Neural cell (in vitro differentiated cells): Measurements from ENCODE around the gene APBA1. TPM values are rescaled to one million over a fixed set of nuclear protein-coding genes. Genes with fewer than 3 reads are reported as not detected.

Experiments
- H2AFZ ChIP-seq: fragments of 200-600, 300-800 bp; sonication (generic), shearing (Covaris generic); 2 replicates; pipeline ENCODE4 v1.6.0; 2014; ENCODE audit warnings: low read depth, mild to moderate bottlenecking, antibody characterized with exemption, low read length, moderate library complexity
- H3F3A ChIP-seq: fragments of 200-600 bp; shearing (Covaris generic); 2 replicates; pipeline ENCODE4 v1.6.1; 2016; ENCODE audit warnings: mild to moderate bottlenecking, moderate library complexity, mixed read lengths, antibody characterized with exemption, low read length; ENCODE audit not compliant: insufficient read depth, poor library complexity, severe bottlenecking
- H3K27ac ChIP-seq: fragments of 200-600, 300-800 bp; sonication (generic), shearing (Covaris generic); 2 replicates; pipeline ENCODE4 v1.5.1; 2014; ENCODE audit warnings: mild to moderate bottlenecking, low read length, moderate library complexity
- H3K27me3 ChIP-seq: fragments of 300-800, 200-600 bp; sonication (generic), shearing (Covaris generic); 2 replicates; pipeline ENCODE4 v1.6.0; 2014; ENCODE audit warnings: mild to moderate bottlenecking, low read depth, low read length, moderate library complexity; ENCODE audit not compliant: insufficient read depth
- H3K36me3 ChIP-seq: fragments of 300-800, 200-600 bp; sonication (generic), shearing (Covaris generic); 2 replicates; pipeline ENCODE4 v1.5.1; 2014; ENCODE audit warnings: mild to moderate bottlenecking, antibody characterized with exemption, low read length, moderate library complexity; ENCODE audit not compliant: insufficient read depth
- H3K4me2 ChIP-seq: fragments of 300-800, 200-600 bp; sonication (generic), shearing (Covaris generic); 2 replicates; pipeline ENCODE4 v1.6.0; 2014; ENCODE audit warnings: mild to moderate bottlenecking, low read length
- H3K4me3 ChIP-seq: fragments of 300-800, 200-600 bp; sonication (generic), shearing (Covaris generic); 2 replicates; pipeline ENCODE4 v1.5.1; 2014; ENCODE audit warnings: mild to moderate bottlenecking, low read length, moderate library complexity
- H3K79me2 ChIP-seq: fragments of 200-600 bp; shearing (Covaris generic); replicated peaks from 2 replicates; pipeline ENCODE4 v1.6.0; 2014; ENCODE audit warnings: mild to moderate bottlenecking, low read length, moderate library complexity; ENCODE audit not compliant: insufficient read depth
- H3K9ac ChIP-seq: fragments of 300-800, 200-600 bp; sonication (generic), shearing (Covaris generic); 2 replicates; pipeline ENCODE4 v1.6.1; 2016; ENCODE audit warnings: mild to moderate bottlenecking, low read length, mixed read lengths
- H3K9me2 ChIP-seq: fragments of 200-600 bp; shearing (Covaris generic); 2 replicates; pipeline ENCODE4 v1.6.1; 2016; ENCODE audit warnings: mild to moderate bottlenecking, low read length, mixed read lengths; ENCODE audit not compliant: insufficient read depth
- H3K9me3 ChIP-seq: fragments of 200-600, 300-800 bp; sonication (generic), shearing (Covaris generic); 2 replicates; pipeline ENCODE4 v1.6.1; 2016; ENCODE audit warnings: mild to moderate bottlenecking, mixed run types, low read length, moderate library complexity, mixed read lengths
- H4K20me1 ChIP-seq: fragments of 200-600 bp; shearing (Covaris generic); 2 replicates; pipeline ENCODE4 v1.6.1; 2016; ENCODE audit warnings: mild to moderate bottlenecking, mixed run types; ENCODE audit not compliant: insufficient read depth
- EP300 ChIP-seq: fragments of 450-650 bp; conservative IDR thresholded peaks from 2 replicates; pipeline ENCODE4 v1.6.1; 2014; ENCODE audit warnings: antibody characterized with exemption, mild to moderate bottlenecking, moderate library complexity; ENCODE audit not compliant: poor library complexity, severe bottlenecking
- EZH2 ChIP-seq: fragments of 200-600, 300-800 bp; shearing (Covaris generic), sonication (generic); IDR thresholded peaks from 2 replicates; pipeline ENCODE4 v1.6.1; 2014; ENCODE audit warnings: antibody characterized with exemption, low read length, borderline replicate concordance, mild to moderate bottlenecking; ENCODE audit not compliant: insufficient read depth, poor library complexity, severe bottlenecking
- MXI1 ChIP-seq: fragments of 450-650 bp; conservative IDR thresholded peaks from 2 replicates; pipeline ENCODE4 v1.6.1; 2014; ENCODE audit warnings: antibody characterized with exemption, mild to moderate bottlenecking; ENCODE audit not compliant: poor library complexity, severe bottlenecking
- POLR2AphosphoS5 ChIP-seq: IDR thresholded peaks from 2 replicates; pipeline ENCODE4 v1.6.1; 2012
- RAD21 ChIP-seq: fragments of 450-650 bp; conservative IDR thresholded peaks from 2 replicates; pipeline ENCODE4 v1.6.1; 2014; ENCODE audit warnings: antibody characterized with exemption, mild to moderate bottlenecking, moderate library complexity
- SMC3 ChIP-seq: fragments of 450-650 bp; conservative IDR thresholded peaks from 2 replicates; pipeline ENCODE4 v1.6.1; 2014; ENCODE audit warnings: antibody characterized with exemption, mild to moderate bottlenecking, moderate library complexity; ENCODE audit not compliant: poor library complexity
- TAF1 ChIP-seq: IDR thresholded peaks from 2 replicates; pipeline ENCODE4 v1.6.1; 2012; ENCODE audit warnings: low read depth
- polyA plus RNA-seq: library from polyadenylated mRNA; depleted of rRNA; stranded (reverse); fragments of >200 nt; gene quantifications from 2 replicates; pipeline ENCODE4 v1.2.3, GENCODE V29; 2014
- TF ChIP-seq, protein P1 (sequence below): IDR thresholded peaks from 2 replicates; pipeline ENCODE4 v1.6.1; 2012; ENCODE audit warnings: borderline replicate concordance
- TF ChIP-seq, protein P2 (sequence below): fragments of 450-650 bp; IDR thresholded peaks from 2 replicates; pipeline ENCODE4 v1.5.1; 2014; ENCODE audit warnings: antibody characterized with exemption, mild to moderate bottlenecking, moderate library complexity; ENCODE audit not compliant: poor library complexity, severe bottlenecking

The APBA1 gene
- polyA plus RNA-seq, 1 donor from 2014 or later, result 10.9 TPM

DNA sequence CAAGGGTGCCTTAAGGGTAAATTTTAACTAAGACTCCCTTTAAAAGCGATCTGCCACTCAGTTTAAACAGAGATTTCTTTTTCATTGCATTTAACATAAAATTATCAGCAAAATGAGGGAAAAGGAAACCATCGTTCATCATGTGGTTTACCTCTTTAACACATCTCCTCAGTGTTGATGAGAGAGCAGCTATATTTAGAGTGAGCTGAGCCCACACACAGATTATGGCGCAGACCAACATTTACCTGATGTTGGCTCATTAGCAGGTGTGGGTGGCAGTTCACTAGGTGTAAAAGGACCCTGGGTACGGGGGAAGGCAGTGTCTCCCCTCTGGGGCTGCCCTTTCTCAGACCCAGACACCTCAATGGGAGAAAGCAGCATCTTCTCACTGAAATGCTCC lies 197.3 kb downstream of the APBA1 start:
- no peak for TF ChIP-seq POLR2AphosphoS5
- TF ChIP-seq MXI1, result no peak
- no peak for TF ChIP-seq EZH2
- Histone ChIP-seq H3K4me2 (no peak overlapping the region), H3K79me2 (no peaks in the 10 kb centered on the region), H3K36me3 (no peaks in the 10 kb centered on the region), H3F3A (no peaks in the 10 kb centered on the region), H2AFZ (no peak overlapping the region), H3K9ac (no peak overlapping the region), H3K4me3 (no peak overlapping the region), H3K27me3 (no peaks in the 10 kb centered on the region), H4K20me1 (no peaks in the 10 kb centered on the region), H3K27ac (no peak overlapping the region), H3K9me3 (no peaks in the 10 kb centered on the region), H3K9me2 (no peaks in the 10 kb centered on the region)

DNA sequence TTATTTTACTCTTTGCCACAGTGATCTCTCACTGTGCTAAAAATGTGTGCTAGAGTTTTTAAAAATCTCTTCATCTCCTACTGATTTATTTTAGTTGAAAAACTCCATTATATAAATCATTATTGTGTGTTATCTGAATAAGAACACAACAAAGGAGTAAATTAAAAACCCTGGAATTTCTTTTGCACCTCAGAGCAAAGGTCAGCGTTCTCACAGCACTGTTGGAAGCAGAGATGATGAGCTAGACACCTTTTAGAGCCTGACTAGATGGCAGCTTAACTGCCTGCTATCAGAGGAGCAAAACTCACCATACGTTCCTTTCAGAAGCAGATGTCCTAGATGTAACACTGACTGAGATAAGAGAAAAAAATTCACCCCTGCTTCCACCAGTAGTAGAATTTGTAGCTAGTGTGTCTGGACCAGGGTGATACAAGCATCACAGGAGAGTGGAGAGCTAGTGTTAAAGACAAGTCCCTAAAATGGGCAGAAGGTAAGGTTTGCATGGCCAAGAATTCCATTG lies 200.0 kb downstream of the APBA1 start:
- Histone ChIP-seq H2AFZ (no peak overlapping the region), H3K27me3 (no peaks in the 10 kb centered on the region), H3K36me3 (no peaks in the 10 kb centered on the region), H3K9ac (no peak overlapping the region), H3K27ac (no peak overlapping the region), H3K4me3 (no peak overlapping the region), H4K20me1 (no peaks in the 10 kb centered on the region), H3K9me3 (no peaks in the 10 kb centered on the region), H3K4me2 (no peak overlapping the region), H3F3A (no peaks in the 10 kb centered on the region), H3K79me2 (no peaks in the 10 kb centered on the region), H3K9me2 (no peaks in the 10 kb centered on the region)
- TF ChIP-seq TAF1 (no peak), SMC3 (no peak), MXI1 (no peak), EP300 (no peak), EZH2 (no peak), RAD21 (no peak)
- TF ChIP-seq, protein P1, sequence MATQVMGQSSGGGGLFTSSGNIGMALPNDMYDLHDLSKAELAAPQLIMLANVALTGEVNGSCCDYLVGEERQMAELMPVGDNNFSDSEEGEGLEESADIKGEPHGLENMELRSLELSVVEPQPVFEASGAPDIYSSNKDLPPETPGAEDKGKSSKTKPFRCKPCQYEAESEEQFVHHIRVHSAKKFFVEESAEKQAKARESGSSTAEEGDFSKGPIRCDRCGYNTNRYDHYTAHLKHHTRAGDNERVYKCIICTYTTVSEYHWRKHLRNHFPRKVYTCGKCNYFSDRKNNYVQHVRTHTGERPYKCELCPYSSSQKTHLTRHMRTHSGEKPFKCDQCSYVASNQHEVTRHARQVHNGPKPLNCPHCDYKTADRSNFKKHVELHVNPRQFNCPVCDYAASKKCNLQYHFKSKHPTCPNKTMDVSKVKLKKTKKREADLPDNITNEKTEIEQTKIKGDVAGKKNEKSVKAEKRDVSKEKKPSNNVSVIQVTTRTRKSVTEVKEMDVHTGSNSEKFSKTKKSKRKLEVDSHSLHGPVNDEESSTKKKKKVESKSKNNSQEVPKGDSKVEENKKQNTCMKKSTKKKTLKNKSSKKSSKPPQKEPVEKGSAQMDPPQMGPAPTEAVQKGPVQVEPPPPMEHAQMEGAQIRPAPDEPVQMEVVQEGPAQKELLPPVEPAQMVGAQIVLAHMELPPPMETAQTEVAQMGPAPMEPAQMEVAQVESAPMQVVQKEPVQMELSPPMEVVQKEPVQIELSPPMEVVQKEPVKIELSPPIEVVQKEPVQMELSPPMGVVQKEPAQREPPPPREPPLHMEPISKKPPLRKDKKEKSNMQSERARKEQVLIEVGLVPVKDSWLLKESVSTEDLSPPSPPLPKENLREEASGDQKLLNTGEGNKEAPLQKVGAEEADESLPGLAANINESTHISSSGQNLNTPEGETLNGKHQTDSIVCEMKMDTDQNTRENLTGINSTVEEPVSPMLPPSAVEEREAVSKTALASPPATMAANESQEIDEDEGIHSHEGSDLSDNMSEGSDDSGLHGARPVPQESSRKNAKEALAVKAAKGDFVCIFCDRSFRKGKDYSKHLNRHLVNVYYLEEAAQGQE, result no peak

DNA sequence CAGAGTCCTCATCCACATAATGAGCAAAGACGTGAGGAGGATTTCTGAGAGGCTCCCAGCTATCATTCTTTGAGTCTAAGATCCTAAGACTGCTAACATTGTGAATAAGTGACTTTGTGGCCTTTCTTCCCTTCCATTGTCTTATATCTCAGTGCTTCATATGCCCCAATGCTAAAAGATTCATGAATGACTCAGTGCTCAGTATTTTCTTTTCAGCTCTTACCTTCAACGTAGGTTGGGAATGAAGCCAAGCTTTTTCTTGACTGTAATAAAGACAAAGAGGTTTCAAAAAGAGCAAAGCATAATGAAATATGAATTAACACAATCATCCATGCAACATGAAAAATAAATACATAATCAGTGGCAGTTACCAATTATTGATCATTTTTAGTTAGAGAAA lies 200.7 kb downstream of the APBA1 start:
- H4K20me1 ChIP-seq, result no peaks in the 10 kb centered on the region
- no peaks in the 10 kb centered on the region for H3K9me3 ChIP-seq
- TF ChIP-seq SMC3 (no peak), POLR2AphosphoS5 (no peak), MXI1 (no peak), TAF1 (no peak), EZH2 (no peak)
- TF ChIP-seq, protein P1, result no peak
- TF ChIP-seq, protein P2, sequence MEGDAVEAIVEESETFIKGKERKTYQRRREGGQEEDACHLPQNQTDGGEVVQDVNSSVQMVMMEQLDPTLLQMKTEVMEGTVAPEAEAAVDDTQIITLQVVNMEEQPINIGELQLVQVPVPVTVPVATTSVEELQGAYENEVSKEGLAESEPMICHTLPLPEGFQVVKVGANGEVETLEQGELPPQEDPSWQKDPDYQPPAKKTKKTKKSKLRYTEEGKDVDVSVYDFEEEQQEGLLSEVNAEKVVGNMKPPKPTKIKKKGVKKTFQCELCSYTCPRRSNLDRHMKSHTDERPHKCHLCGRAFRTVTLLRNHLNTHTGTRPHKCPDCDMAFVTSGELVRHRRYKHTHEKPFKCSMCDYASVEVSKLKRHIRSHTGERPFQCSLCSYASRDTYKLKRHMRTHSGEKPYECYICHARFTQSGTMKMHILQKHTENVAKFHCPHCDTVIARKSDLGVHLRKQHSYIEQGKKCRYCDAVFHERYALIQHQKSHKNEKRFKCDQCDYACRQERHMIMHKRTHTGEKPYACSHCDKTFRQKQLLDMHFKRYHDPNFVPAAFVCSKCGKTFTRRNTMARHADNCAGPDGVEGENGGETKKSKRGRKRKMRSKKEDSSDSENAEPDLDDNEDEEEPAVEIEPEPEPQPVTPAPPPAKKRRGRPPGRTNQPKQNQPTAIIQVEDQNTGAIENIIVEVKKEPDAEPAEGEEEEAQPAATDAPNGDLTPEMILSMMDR, result no peak
- no peaks in the 10 kb centered on the region for H3K79me2 ChIP-seq
- no peak overlapping the region for H2AFZ ChIP-seq
- H3K9me2 ChIP-seq, result no peaks in the 10 kb centered on the region
- no peak overlapping the region for H3K9ac ChIP-seq
- H3K27ac ChIP-seq, result no peak overlapping the region
- H3K4me2 ChIP-seq, result no peak overlapping the region
- no peaks in the 10 kb centered on the region for H3K27me3 ChIP-seq
- H3K36me3 ChIP-seq, result peaks cover 6% of the 10 kb centered on the region
- no peak overlapping the region for H3K4me3 ChIP-seq
- no peaks in the 10 kb centered on the region for H3F3A ChIP-seq
